Ammon's horn (tissue), 1 donor: ENCODE data around the gene INPP5E.

Source experiments
- DNase-seq: peaks from one replicate; pipeline ENCODE4 v3.0.0-alpha.2; 2016; ENCODE audit warnings: low spot score

INPP5E gene

GRCh38 chr9:136439481-136440408 lies at the start of gene INPP5E:
Gene INPP5E (minus strand): TSS chr9:136439845. CDS start chr9:136439419, 426 bp downstream.
- DNase-seq, result peak; percentile 29

DNA sequence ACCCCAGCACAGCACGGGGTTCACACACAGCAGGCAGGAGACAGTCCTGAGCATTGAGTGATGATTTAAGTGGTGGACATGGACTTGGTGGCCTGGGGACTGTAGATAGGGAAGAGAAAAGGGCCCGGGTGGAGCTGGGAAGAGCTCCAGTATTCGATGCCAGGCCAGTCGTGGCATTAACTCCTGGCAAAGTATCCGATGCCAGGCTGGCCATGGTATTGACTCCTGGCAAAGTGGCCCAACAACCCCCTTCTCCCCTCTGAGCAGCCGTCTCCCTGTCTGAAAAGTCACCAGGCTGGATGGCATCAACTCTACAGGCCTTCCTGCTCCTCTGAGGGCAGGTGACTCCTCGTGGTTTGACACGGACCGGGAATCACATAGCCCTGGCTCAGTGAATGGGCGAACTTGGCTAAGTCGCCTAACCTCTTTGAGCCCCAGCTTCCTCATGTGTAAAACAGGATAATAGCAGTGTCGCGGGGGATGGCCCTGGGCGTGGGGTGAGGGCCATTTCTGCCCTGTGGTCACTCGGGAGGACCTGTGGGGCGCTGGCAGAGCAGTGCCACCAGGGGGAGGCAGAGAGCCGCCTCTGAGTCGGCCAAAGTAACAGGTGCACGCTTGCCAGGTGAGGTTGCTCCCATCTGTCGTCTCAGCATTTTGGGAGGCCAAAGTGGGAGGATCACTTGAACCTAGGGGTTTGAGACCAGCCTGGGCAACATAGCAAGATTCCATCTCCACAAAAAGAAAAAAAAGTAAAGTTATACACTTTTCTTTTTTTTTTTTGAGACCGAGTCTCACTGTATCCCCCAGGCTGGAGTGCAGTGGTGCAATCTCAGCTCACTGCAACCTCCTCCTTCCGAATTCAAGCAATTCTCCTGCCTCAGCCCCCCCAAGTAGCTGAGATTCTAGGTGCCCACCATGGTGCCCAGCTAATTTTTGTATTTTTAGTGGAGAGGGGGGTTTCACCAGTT lies 48.9 kb upstream of the INPP5E start:
- peak; percentile 65 for DNase-seq

- no peak for DNase-seq
Measured at GRCh38 chr9:136487672-136488071, 48.0 kb upstream of the INPP5E start.

DNA sequence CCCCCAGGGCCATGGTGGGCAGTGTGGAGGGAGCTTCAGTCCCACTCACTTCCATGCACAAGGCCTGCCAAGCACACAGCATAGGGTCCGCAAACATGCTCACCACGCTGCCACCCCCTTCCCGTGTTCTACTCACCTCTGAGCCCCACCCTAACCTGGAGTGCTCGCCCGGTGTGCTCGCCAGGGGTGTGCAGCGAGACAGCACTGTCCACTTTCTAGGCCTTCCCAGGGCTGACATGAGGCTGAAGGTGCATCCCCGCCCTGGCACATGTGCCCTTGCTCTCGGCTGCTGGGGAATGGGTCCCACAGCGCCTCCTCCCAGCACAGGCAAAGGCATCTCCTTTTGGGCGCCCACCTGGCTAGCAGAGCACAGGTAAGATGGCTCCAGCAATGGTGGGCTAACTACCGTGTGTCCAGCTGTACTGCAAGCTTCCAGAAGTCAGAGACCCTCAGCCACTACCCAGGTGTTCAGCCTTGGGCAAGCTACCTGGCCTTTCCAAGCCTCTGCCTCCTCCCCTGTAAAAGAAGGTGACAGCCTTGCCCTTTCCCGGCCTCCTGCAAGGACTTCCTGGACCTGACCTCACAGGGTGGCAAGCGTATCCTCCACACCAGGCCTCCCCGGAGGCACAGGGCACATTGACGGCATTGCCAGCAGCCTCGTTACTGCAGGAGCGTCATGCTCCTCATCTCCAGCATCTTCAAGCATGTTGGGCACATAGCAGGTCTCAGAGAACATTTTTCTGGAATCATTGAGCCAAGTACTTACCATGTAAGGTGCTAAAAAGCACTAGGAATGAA lies 47.4 kb upstream of the INPP5E start:
- DNase-seq, result no peak

GRCh38 chr9:136486131-136486530 lies 46.5 kb upstream of the INPP5E start:
- DNase-seq, result no peak

GRCh38 chr9:136485049-136486045 lies 45.7 kb upstream of the INPP5E start:
- peak; percentile 91 for DNase-seq

DNA sequence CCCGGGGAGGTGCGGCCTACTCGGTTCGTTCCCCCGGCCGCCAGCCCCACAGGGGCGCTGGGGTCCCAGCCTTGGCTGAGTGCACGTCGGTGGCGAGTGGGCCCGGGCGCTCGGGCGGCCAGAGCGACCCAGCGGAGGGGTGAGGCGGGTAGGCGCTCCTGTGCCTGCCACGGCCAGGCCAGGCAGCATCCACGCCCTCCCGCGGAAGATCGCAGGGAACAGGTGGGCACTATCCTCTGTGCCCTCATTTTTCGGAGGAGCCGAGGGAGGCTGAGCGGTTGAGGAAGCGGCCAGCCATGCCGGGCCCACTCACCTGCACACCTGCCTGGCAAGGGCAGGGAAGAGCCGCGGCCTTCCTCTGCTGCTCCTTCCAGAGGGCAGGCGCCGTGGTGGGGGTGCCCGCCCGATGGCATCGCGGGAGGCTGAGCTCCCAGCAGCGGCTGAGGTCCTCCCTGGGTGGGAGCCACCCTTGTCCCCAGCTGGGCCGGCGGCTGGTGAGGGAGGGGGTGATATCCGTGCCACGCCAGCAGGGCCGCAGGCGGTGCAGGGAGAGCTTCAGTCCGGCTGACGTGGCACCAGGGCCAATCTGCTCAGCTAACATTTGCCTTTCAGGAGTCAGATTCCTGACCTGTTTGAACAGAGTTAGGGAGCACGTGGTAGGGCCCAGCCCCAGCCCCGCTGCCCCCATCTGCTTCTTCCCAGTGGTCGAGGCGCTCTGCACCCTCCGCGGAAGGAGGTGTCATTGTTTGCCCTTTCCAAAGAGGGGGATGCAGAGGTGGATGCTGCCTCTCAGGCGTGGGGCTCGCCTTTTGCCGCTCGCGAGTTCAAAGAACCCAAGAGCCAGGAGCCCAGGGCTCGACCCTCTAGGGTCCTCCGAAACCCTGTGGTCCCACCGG lies 44.8 kb upstream of the INPP5E start:
- DNase-seq, result peak; percentile 40

- DNase-seq, result peak; percentile 92
Measured at GRCh38 chr9:136483589-136484152, 44.0 kb upstream of the INPP5E start.

GRCh38 chr9:136482793-136483588 lies 43.3 kb upstream of the INPP5E start, which contains the start of gene SEC16A:
Gene SEC16A (minus strand): TSS chr9:136483040. CDS start chr9:136477615, 5,425 bp downstream.
- peak; percentile 100 for DNase-seq

DNA sequence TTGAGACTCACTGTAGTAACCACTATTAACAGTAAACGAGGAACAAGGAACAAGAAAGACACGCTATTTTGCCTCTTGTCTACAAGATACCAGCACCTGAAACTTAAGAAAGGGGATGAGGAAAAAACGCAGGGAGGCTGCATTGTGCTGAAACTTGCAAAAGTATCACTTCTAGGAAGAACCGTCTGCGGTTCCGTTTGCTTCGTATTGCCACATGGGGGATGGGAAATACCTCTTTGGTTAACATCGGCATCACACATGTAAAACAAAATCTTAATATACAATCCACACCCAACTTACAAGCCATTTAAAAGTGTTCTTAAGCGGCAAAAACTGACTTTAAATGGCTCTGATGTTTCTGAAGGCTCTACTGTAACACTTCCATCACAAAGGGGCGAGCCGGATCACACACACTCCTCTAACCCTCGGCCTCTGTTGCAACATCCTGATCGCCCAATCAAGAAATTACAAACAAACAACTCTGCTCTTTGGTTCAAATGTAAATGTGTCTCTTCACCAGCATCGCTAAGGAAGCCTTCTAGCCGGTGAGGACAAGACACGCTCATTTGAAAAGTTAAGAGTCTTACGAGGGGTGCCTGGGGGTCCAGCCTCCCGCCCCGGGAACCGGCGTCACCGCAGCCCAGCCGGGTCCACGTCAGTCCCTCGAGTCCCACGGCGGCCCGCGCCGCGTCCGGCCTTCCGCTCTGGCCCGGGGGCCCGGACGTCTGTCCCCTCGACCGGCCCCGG lies 42.6 kb upstream of the INPP5E start:
- DNase-seq, result no peak

DNA sequence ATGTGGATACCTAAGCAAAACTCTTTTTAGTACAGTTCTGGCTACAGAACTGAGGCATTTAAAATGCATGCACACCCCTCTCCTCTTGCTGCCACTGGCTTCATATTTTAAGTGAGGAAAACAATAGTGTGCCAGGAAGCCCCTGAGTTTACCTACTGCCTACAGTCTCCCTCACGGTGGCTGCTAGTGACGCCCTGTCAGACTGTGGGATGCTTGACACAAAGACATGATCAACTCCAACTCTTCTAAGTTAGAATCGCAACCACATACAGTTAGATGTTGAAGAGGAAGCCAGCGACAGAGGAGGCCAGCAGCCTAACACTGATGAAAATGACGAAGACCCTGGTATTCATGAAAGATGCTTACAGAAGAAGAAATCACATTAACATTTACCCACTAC lies 41.9 kb upstream of the INPP5E start:
- no peak for DNase-seq

DNA sequence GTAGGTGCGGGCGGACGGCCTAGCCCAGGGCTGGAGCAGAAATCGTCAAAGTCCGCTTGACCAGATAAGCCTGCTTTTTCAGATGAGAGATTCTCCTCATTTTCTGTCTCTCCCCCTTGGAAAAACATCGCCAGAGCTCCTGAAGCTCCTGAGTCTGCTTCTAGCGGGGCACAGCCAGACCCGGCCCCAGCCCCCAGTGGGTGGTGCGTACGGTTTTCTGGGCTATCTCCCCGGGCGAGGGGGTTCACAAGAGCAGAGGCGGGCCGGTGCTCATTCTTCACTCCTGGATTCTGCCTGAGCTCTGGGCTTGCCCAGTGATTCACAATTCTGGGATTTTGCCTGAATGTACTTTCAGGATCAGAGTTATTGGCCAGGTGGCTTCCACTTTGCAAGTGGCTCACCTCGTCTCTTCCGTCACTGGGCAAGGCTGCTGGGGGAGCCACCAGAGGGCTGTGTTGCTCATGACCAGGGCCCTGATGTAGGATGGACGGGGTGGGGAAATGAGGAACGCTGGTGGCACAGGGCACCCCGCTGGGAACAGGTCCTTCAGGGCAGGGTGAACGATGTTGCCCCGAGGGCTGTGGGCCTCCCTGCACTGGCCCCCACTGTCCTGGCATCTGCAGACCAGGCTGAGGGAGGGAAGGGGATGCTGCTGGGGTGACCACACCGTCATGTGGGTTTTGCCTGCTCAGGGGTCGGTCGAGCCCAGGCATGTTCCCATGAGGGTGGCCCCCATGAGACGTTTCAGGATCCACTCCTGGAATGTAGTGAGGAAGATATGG lies 36.9 kb upstream of the INPP5E start:
- DNase-seq, result no peak

- no peak for DNase-seq
Measured at GRCh38 chr9:136474974-136475865, 35.6 kb upstream of the INPP5E start.

GRCh38 chr9:136474021-136474640 lies 34.5 kb upstream of the INPP5E start:
- DNase-seq, result no peak

DNA sequence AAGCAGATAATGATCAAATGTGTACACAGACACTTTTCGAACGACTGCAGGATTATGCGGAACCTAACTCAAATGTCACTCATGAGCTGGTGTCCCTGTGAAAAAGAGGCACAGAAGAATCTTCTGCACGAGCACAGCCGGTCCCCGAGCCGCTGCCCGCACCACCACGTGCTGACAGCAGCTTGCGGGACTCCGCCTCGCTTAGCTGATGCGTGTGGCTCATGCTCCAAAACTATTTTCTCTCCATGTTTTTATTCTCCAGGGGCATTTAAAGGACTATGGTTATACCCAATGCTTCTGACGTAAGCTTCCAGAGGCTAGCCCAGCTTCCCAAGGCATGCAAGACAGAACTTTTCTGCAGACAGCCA lies 33.7 kb upstream of the INPP5E start:
- DNase-seq, result no peak
